Neuronal stem cell (in vitro differentiated cells): ENCODE measurements around the gene FAR2.

Experiments used
- DNase-seq: peaks from one replicate; pipeline ENCODE4 v3.0.0-alpha.2; 2013; ENCODE audit warnings: low spot score
- H2AFZ ChIP-seq: one replicate; pipeline ENCODE4 v1.6.1; 2013; ENCODE audit warnings: mild to moderate bottlenecking, low read length, inconsistent platforms
- H2AK5ac ChIP-seq: 2 replicates; pipeline ENCODE4 v1.6.1; 2013; ENCODE audit warnings: low read depth, mild to moderate bottlenecking, inconsistent platforms, low read length, moderate library complexity, mixed read lengths
- H2BK120ac ChIP-seq: 2 replicates; pipeline ENCODE4 v1.6.1; 2013; ENCODE audit warnings: low read depth, mild to moderate bottlenecking, inconsistent platforms, low read length, moderate library complexity, mixed read lengths
- H2BK12ac ChIP-seq: one replicate; pipeline ENCODE4 v1.6.1; 2013; ENCODE audit warnings: low read length, inconsistent platforms
- H2BK15ac ChIP-seq: 2 replicates; pipeline ENCODE4 v1.6.1; 2013; ENCODE audit warnings: mild to moderate bottlenecking, low read length, inconsistent platforms, mixed read lengths
- H2BK5ac ChIP-seq: one replicate; pipeline ENCODE4 v1.6.1; 2013; ENCODE audit warnings: inconsistent platforms, mild to moderate bottlenecking, low read length, moderate library complexity
- H3K14ac ChIP-seq: one replicate; pipeline ENCODE4 v1.6.1; 2013; ENCODE audit warnings: low read length, inconsistent platforms
- H3K18ac ChIP-seq: 2 replicates; pipeline ENCODE4 v1.6.1; 2013; ENCODE audit warnings: low read length, inconsistent platforms
- H3K23ac ChIP-seq: 2 replicates; pipeline ENCODE4 v1.6.1; 2013; ENCODE audit warnings: low read depth, mild to moderate bottlenecking, mixed read lengths, low read length, inconsistent platforms; ENCODE audit not compliant: poor library complexity
- H3K27ac ChIP-seq: replicated peaks from 3 replicates; pipeline ENCODE4 v1.5.1; 2013; ENCODE audit warnings: low read length, inconsistent platforms
- H3K27me3 ChIP-seq, 3 experiments: 2 replicates each; pipeline ENCODE4 v1.6.1; 2013; ENCODE audit warnings: low read length in 3 of 3, mild to moderate bottlenecking in 2 of 3, inconsistent platforms in 1 of 3, low read depth in 1 of 3, mixed read lengths in 1 of 3, moderate library complexity in 1 of 3; ENCODE audit not compliant: control insufficient read depth in 3 of 3, insufficient read depth in 3 of 3
- H3K36me3 ChIP-seq, 2 donors: replicated peaks in 1 of 2; 2 replicates each; pipeline ENCODE4 v1.6.1; 2013; ENCODE audit warnings: low read length in 2 of 2; ENCODE audit not compliant: control insufficient read depth in 2 of 2, insufficient read depth in 2 of 2
- H3K4ac ChIP-seq: 2 replicates; pipeline ENCODE4 v1.6.1; 2013; ENCODE audit warnings: inconsistent platforms, mild to moderate bottlenecking, low read length, moderate library complexity
- H3K4me1 ChIP-seq, 2 donors: 1 replicate in 1 of 2; 2 replicates in 1 of 2; pipeline ENCODE4 v1.6.1; 2013; ENCODE audit warnings: low read length in 2 of 2, low read depth in 1 of 2; ENCODE audit not compliant: control insufficient read depth in 2 of 2, insufficient read depth in 1 of 2
- H3K4me2 ChIP-seq: one replicate; pipeline ENCODE4 v1.6.1; 2013; ENCODE audit warnings: mild to moderate bottlenecking, low read length, inconsistent platforms; ENCODE audit not compliant: insufficient read depth, poor library complexity, severe bottlenecking
- H3K4me3 ChIP-seq, 2 donors: 2 replicates each; pipeline ENCODE4 v1.5.1; 2013; ENCODE audit warnings: low read length in 2 of 2, mild to moderate bottlenecking in 2 of 2, inconsistent platforms in 1 of 2, moderate library complexity in 1 of 2
- H3K79me1 ChIP-seq: one replicate; pipeline ENCODE4 v1.6.1; 2013; ENCODE audit warnings: low read depth, mild to moderate bottlenecking, inconsistent platforms, low read length, moderate library complexity
- H3K9ac ChIP-seq: one replicate; pipeline ENCODE4 v1.6.1; 2013; ENCODE audit warnings: mild to moderate bottlenecking, low read depth, low read length, inconsistent platforms; ENCODE audit not compliant: poor library complexity
- H3K9me3 ChIP-seq, 2 donors: replicated peaks in 1 of 2; 2 replicates each; pipeline versions ENCODE3 to v1.6.1; 2013; ENCODE audit warnings: low read length in 2 of 2, mild to moderate bottlenecking in 2 of 2, inconsistent platforms in 1 of 2, low read depth in 1 of 2, mixed read lengths in 1 of 2, moderate library complexity in 1 of 2; ENCODE audit not compliant: control insufficient read depth in 2 of 2, insufficient read depth in 1 of 2
- H4K8ac ChIP-seq: one replicate; pipeline ENCODE4 v1.6.1; 2013; ENCODE audit warnings: low read depth, mild to moderate bottlenecking, inconsistent platforms, low read length, moderate library complexity
- H4K91ac ChIP-seq: one replicate; pipeline ENCODE4 v1.6.1; 2013; ENCODE audit warnings: low read length, low read depth, mild to moderate bottlenecking, inconsistent platforms; ENCODE audit not compliant: poor library complexity
- WGBS, 2 donors: extraction: QIAGEN DNeasy Blood & Tissue Kit; methylation state at CpG; one replicate each; pipeline ENCODE4 v1.1.7; 2013; ENCODE audit warnings: missing lambda C conversion rate in 2 of 2, mixed read lengths in 1 of 2; ENCODE audit not compliant: insufficient read length in 2 of 2, insufficient replicate concordance in 1 of 2; ENCODE audit errors: extremely low coverage in 2 of 2; 5-methylcytosine and 5-hydroxymethylcytosine counted together

The FAR2 gene

GRCh38 chr12:29334937-29335336 lies 185.9 kb downstream of the FAR2 start:
- H2BK12ac ChIP-seq = no peak overlapping the region
- no CpG with 5 or more reads among the region's 2 CpGs for WGBS, 2 donors
- H2BK120ac ChIP-seq = no peak overlapping the region
- H2BK5ac ChIP-seq = no peak overlapping the region
- H3K36me3 ChIP-seq = peaks cover 0 to 23% of the 10 kb centered on the region in 2 donors
- H3K18ac ChIP-seq = no peak overlapping the region
- H2AK5ac ChIP-seq = no peak overlapping the region
- no peak overlapping the region for H2BK15ac ChIP-seq
- no peak overlapping the region for H2AFZ ChIP-seq
- H3K4me1 ChIP-seq = no peaks in the 10 kb centered on the region
- no peak overlapping the region for H4K8ac ChIP-seq
- no peak overlapping the region for H3K14ac ChIP-seq
- DNase-seq = no peak
- no peak overlapping the region for H3K4me2 ChIP-seq
- H3K23ac ChIP-seq = no peak overlapping the region
- H3K27me3 ChIP-seq = no peaks in the 10 kb centered on the region
- H3K9me3 ChIP-seq = no peaks in the 10 kb centered on the region
- no peak overlapping the region for H3K4me3 ChIP-seq
- H3K79me1 ChIP-seq = no peaks in the 10 kb centered on the region
- no peak overlapping the region for H4K91ac ChIP-seq
- H3K4ac ChIP-seq = no peak overlapping the region
- H3K27ac ChIP-seq = no peak overlapping the region
- H3K9ac ChIP-seq = no peak overlapping the region

GRCh38 chr12:29337325-29337724 lies 188.2 kb downstream of the FAR2 start:
- H2AFZ ChIP-seq = no peak overlapping the region
- H4K91ac ChIP-seq = no peak overlapping the region
- H3K4me2 ChIP-seq = no peak overlapping the region
- no peak overlapping the region for H2BK15ac ChIP-seq
- DNase-seq = no peak
- no peak overlapping the region for H3K14ac ChIP-seq
- H2AK5ac ChIP-seq = no peak overlapping the region
- H3K9me3 ChIP-seq = no peaks in the 10 kb centered on the region
- H3K27ac ChIP-seq = no peak overlapping the region
- no peak overlapping the region for H2BK5ac ChIP-seq
- no peak overlapping the region for H3K23ac ChIP-seq
- no peaks in the 10 kb centered on the region for H3K4me1 ChIP-seq
- no peak overlapping the region for H2BK120ac ChIP-seq
- no peak overlapping the region for H3K4ac ChIP-seq
- H3K18ac ChIP-seq = no peak overlapping the region
- H3K4me3 ChIP-seq = no peak overlapping the region
- H2BK12ac ChIP-seq = no peak overlapping the region
- no peaks in the 10 kb centered on the region for H3K79me1 ChIP-seq
- peaks cover 0 to 47% of the 10 kb centered on the region in 2 donors for H3K36me3 ChIP-seq
- H4K8ac ChIP-seq = no peak overlapping the region
- no CpG with 5 or more reads among the region's 1 CpG for WGBS, 2 donors
- H3K27me3 ChIP-seq = no peaks in the 10 kb centered on the region
- no peak overlapping the region for H3K9ac ChIP-seq

- Histone ChIP-seq H3K27me3 (no peaks in the 10 kb centered on the region), H2BK5ac (no peak overlapping the region), H3K36me3 (peaks cover 7 to 96% of the 10 kb centered on the region in 2 donors), H2BK12ac (no peak overlapping the region), H3K9ac (no peak overlapping the region), H3K23ac (no peak overlapping the region), H3K14ac (no peak overlapping the region), H3K4me2 (no peak overlapping the region), H3K4ac (no peak overlapping the region), H2BK120ac (no peak overlapping the region), H2AFZ (no peak overlapping the region), H2BK15ac (no peak overlapping the region), H3K18ac (no peak overlapping the region), H3K27ac (no peak overlapping the region), H4K8ac (no peak overlapping the region), H3K79me1 (no peaks in the 10 kb centered on the region), H3K4me1 (no peaks in the 10 kb centered on the region), H2AK5ac (no peak overlapping the region), H4K91ac (no peak overlapping the region), H3K9me3 (no peaks in the 10 kb centered on the region), H3K4me3 (no peak overlapping the region)
- WGBS, 2 donors = no CpG with 5 or more reads among the region's 2 CpGs
- no peak for DNase-seq
Measured at GRCh38 chr12:29343022-29343799, 194.1 kb downstream of the FAR2 start.

GRCh38 chr12:29346769-29347421 lies 197.8 kb downstream of the FAR2 start:
- no peaks in the 10 kb centered on the region for H3K27me3 ChIP-seq
- no peaks in the 10 kb centered on the region for H3K79me1 ChIP-seq
- H3K9me3 ChIP-seq = no peaks in the 10 kb centered on the region
- WGBS, 2 donors = no CpG with 5 or more reads among the region's 3 CpGs
- H3K4me2 ChIP-seq = no peak overlapping the region
- no peak overlapping the region for H3K18ac ChIP-seq
- no peak overlapping the region for H2BK12ac ChIP-seq
- H3K4me1 ChIP-seq = no peaks in the 10 kb centered on the region
- no peak overlapping the region for H3K27ac ChIP-seq
- no peak overlapping the region for H3K9ac ChIP-seq
- H2BK15ac ChIP-seq = no peak overlapping the region
- H4K8ac ChIP-seq = no peak overlapping the region
- H3K4ac ChIP-seq = no peak overlapping the region
- peaks cover 7 to 94% of the 10 kb centered on the region in 2 donors for H3K36me3 ChIP-seq
- no peak overlapping the region for H3K23ac ChIP-seq
- no peak for DNase-seq
- H2BK5ac ChIP-seq = no peak overlapping the region
- no peak overlapping the region for H3K4me3 ChIP-seq
- H2AK5ac ChIP-seq = no peak overlapping the region
- no peak overlapping the region for H2BK120ac ChIP-seq
- no peak overlapping the region for H2AFZ ChIP-seq
- H4K91ac ChIP-seq = no peak overlapping the region
- no peak overlapping the region for H3K14ac ChIP-seq
